HCEC 1CT (cell line): Measurements from ENCODE around the gene LINC00237.
A peak's percentile ranks its signal among the peaks of the same experiment; 100 is the strongest.

Source experiments
- DNase-seq: peaks from one replicate; pipeline ENCODE4 v3.0.0-alpha.2; 2017

Gene LINC00237

GRCh38 chr20:21106171-21107017, at the start of gene LINC00237:
TSS of gene LINC00237 (minus strand) at chr20:21106358.
- DNase-seq, result no peak

- DNase-seq, result no peak
Measured at GRCh38 chr20:21155268-21155667, 49.1 kb upstream of the LINC00237 start.

- DNase-seq, result no peak
Measured at GRCh38 chr20:21154692-21155091, 48.5 kb upstream of the LINC00237 start.

GRCh38 chr20:21151791-21152190, 45.6 kb upstream of the LINC00237 start:
- DNase-seq, result no peak

- DNase-seq, result no peak
Measured at GRCh38 chr20:21149344-21149743, 43.2 kb upstream of the LINC00237 start.

GRCh38 chr20:21147593-21147992, 41.4 kb upstream of the LINC00237 start:
- peak; percentile 50 for DNase-seq

GRCh38 chr20:21146215-21146614, 40.1 kb upstream of the LINC00237 start:
- DNase-seq, result no peak

- DNase-seq, result no peak
Measured at GRCh38 chr20:21145424-21145823, 39.3 kb upstream of the LINC00237 start.

GRCh38 chr20:21143194-21143890, 37.2 kb upstream of the LINC00237 start:
- no peak for DNase-seq

- no peak for DNase-seq
Measured at GRCh38 chr20:21141825-21142224, 35.7 kb upstream of the LINC00237 start.

GRCh38 chr20:21139881-21140566, 33.9 kb upstream of the LINC00237 start:
- no peak for DNase-seq

GRCh38 chr20:21137078-21137477, 30.9 kb upstream of the LINC00237 start:
- DNase-seq, result no peak

- DNase-seq, result no peak
Measured at GRCh38 chr20:21136015-21136732, 30.0 kb upstream of the LINC00237 start.

- DNase-seq, result no peak
Measured at GRCh38 chr20:21134883-21135493, 28.8 kb upstream of the LINC00237 start.

GRCh38 chr20:21133917-21134622, 27.9 kb upstream of the LINC00237 start:
- no peak for DNase-seq

- no peak for DNase-seq
Measured at GRCh38 chr20:21133404-21133803, 27.2 kb upstream of the LINC00237 start.

GRCh38 chr20:21129861-21130260, 23.7 kb upstream of the LINC00237 start:
- DNase-seq, result no peak

- DNase-seq, result no peak
Measured at GRCh38 chr20:21127201-21127981, 21.2 kb upstream of the LINC00237 start.

GRCh38 chr20:21126581-21126870, 20.4 kb upstream of the LINC00237 start:
- no peak for DNase-seq

- DNase-seq, result peak; percentile 94
Measured at GRCh38 chr20:21125849-21126580, 19.9 kb upstream of the LINC00237 start, which contains the start of gene KIZ. TSS of gene KIZ (plus strand) at chr20:21126082. CDS start at chr20:21126116, 34 bp downstream.
